HG03571 (cell line): ENCODE data around the gene ANAPC15.
"Not testable (repeated sequence)": the region's sequence is repeated elsewhere in the genome, so short reads cannot be mapped to it uniquely, and the experiment has no call there.

Source experiments
- ATAC-seq: cut with Tn5 transposase; IDR thresholded peaks from one replicate; pipeline ENCODE4 v1.9.1; 2021; ENCODE audit not compliant: unreplicated experiment

ANAPC15 gene

DNA sequence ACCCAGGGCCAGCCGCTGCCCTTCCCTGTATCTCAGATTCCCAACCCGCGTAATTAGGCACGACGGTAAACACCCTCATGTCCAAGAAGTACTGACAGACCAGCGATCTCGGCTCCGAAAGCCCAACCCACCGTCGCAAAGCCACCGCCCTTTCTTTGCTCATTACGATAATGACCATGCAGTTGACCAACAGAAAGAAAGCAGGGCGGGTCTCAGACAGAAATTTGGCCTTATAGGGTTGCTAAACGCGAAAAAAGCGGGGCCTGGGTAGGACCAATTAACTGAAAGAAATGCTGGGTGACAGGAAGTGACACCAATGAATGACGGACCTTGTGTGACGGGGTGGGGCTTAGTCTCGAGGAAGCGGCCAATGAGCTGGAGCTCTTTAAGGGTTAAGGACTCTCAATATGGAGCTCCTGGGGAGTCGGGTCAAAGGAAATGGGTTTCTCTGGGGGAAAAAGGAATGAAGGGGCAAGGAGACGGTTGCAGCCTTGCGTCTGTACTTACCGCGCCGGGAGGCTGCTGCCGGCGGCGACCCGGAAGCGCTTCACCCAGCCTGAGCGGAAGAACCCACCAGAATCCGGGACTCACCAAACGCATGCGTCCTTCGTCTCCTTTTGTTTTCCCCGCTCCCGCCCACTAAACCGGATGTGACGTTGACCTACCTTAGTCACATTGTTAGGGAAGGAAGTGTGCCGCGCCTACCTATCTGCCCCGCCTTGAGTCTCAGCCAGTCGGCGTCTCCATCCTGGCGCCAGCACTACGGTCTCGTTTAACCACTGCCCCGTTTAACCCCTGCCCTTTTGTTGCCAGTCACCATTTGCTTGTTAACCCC is at the start of gene ANAPC15:
ANAPC15 (minus strand) TSS at position 553 of the 835 bp plus-strand sequence. CDS start 1,419 bp downstream, outside the sequence.
- ATAC-seq, result peak; percentile 79

- no peak for ATAC-seq
Measured at GRCh38 chr11:72160319-72160718, 47.8 kb upstream of the ANAPC15 start.

- ATAC-seq, result no peak
Measured at GRCh38 chr11:72157131-72157530, 44.6 kb upstream of the ANAPC15 start.

DNA sequence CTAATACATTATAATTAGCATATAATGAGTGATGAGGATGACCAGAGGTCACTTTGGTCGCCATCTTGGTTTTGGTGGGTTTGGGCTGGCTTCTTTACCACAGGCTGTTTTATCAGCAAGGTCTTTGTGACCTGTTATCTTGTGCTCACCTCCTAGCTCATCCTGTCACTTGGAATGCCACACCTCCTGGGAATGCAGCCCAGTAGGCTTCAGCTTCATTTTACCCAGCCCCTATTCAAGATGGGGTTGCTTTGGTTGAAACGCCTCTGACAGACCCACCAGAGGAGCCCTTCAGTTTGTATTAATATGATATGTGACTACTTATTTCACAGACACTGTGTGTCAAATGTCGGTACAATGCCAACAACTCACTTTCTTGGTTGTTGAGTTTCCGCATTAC is 43.3 kb upstream of the ANAPC15 start:
- ATAC-seq, result no peak

GRCh38 chr11:72154816-72155215 is 42.3 kb upstream of the ANAPC15 start:
- no peak for ATAC-seq

GRCh38 chr11:72153874-72154273 is 41.4 kb upstream of the ANAPC15 start:
- not testable (repeated sequence) for ATAC-seq

- ATAC-seq, result no peak
Measured at GRCh38 chr11:72150882-72151281, 38.4 kb upstream of the ANAPC15 start.

DNA sequence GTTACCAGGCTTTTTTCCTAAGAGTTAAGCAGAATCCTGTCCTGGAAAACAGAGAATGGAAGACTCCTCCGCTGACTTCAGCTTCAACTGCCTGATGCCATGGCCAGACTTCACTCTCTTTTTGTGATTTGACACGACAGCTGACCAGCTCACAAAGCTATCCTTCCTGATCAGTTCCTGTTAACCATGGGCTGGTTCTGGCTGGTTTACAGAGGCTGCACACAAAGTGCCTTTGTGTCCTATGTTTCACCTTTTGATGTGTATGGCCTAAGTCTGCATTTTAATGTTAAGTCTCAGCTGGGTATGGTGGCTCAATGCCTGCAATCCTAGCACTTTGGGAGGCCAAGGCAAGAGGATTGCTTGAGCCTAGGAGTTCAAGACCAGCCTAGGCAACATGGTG is 34.1 kb upstream of the ANAPC15 start:
- ATAC-seq, result no peak

DNA sequence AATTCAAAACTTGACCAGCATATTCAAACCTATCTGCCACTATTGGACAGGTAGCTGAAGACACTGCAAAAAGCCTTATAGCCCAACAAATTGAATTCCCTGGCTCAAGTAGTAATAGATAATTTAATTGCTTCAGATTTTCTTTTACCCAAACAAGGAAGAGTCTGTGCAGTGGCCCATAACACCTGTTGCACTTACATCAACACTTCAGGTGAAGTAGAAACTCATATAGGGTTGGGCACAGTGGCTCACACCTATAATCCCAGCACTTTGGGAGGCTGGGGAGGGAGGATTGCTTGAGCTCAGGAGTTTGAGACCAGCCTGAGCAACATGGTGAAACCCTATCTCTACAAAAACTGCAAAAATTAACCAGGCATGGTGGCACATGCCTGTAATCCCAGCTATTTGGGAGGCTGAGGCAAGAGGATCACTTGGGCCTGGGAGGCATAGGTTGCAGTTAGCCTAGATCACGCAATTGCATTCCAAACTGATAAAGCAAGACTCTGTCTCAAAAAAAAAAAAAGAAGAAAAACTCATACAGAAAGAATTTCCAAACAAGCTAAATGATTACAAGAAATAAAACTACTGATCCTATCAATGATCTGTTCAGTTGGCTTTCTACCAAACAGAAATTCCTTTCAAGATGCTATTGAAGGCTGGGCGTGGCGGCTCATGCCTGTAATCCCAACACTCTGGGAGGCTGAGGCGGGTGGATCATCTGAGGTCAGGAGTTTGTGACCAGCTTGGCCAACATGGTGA is 32.5 kb upstream of the ANAPC15 start:
- no peak for ATAC-seq

- not testable (repeated sequence) for ATAC-seq
Measured at GRCh38 chr11:72142543-72142942, 30.0 kb upstream of the ANAPC15 start.

- not testable (repeated sequence) for ATAC-seq
Measured at GRCh38 chr11:72142086-72142485, 29.6 kb upstream of the ANAPC15 start.

GRCh38 chr11:72141066-72141465 is 28.6 kb upstream of the ANAPC15 start:
- no peak for ATAC-seq

DNA sequence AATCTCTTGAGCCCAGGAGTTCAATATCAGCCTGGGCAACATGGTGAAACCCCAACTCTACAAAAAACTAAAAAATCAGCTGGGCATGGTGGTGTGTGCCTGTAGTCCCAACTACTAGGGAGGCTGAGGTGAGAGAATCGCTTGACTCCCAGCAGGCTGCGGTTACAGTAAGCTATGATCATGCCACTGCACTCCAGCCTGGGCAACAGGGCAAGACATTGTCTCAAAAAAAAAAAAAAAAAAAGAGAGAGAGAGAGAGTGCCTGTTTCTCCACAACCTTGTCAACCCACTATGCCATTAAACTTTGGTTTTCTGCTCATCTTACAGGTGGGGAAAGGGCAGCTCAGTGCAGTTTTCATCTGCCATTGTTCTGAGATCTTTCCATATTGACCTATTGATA is 28.2 kb upstream of the ANAPC15 start:
- no peak for ATAC-seq

DNA sequence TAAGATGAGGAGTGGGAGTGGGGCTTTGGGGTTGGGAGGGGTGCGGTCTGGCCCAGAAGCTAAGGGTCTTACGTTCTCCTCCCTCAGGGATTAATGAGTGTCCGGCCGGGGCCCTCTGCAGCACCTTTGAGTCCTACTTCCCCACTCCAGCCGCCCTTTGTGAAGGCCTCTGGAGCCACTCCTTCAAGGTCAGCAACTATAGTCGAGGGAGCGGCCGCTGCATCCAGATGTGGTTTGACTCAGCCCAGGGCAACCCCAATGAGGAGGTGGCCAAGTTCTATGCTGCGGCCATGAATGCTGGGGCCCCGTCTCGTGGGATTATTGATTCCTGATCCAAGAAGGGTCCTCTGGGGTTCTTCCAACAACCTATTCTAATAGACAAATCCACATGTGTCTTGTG is 27.0 kb upstream of the ANAPC15 start:
- ATAC-seq, result no peak

DNA sequence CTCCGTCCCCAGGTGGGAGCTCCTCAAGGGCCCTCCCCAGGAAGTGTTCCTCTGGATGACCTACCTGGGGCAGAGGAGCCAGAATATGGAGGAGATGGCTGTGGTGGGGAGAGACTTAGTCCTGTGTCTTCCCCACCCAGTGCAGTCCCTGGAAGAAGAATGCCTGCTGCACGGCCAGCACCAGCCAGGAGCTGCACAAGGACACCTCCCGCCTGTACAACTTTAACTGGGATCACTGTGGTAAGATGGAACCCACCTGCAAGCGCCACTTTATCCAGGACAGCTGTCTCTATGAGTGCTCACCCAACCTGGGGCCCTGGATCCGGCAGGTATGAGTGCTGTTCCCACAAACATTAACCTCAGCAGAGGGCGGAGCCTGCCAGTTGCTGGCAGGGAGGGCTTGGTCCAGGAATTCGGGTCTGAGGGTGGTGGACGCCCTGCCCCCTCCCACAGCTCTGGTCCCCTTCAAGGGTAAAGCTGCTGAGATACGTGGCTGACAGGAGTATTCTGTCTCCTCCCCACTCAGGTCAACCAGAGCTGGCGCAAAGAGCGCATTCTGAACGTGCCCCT is 26.4 kb upstream of the ANAPC15 start:
- no peak for ATAC-seq

DNA sequence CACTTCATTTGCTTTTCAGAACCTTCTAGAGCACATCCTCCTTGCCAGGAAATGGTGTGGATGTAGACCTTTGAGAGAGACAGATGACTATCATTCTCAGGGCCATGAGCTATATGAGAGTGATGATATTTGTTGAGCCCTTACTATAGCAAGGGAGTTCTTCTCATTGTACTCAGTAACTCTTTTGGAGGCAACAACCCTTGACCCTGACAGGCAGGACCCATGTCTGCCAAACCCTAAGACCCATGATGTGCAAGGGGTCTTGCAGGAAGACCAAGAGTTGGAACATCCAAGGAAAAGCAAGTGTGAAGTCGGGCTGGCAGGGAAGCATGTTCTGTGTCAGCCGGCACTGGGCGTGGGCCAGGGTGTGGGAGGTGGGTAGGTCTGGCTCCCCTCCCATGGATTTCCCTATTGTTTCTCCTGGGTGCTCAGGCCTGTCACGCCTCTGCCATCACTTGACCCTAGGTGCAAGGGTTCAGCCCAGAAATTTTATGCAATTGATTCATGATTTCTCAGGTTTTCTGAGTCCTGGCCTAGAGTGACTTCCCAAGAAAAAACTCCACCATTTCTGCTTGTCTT is 24.3 kb upstream of the ANAPC15 start:
- no peak for ATAC-seq

DNA sequence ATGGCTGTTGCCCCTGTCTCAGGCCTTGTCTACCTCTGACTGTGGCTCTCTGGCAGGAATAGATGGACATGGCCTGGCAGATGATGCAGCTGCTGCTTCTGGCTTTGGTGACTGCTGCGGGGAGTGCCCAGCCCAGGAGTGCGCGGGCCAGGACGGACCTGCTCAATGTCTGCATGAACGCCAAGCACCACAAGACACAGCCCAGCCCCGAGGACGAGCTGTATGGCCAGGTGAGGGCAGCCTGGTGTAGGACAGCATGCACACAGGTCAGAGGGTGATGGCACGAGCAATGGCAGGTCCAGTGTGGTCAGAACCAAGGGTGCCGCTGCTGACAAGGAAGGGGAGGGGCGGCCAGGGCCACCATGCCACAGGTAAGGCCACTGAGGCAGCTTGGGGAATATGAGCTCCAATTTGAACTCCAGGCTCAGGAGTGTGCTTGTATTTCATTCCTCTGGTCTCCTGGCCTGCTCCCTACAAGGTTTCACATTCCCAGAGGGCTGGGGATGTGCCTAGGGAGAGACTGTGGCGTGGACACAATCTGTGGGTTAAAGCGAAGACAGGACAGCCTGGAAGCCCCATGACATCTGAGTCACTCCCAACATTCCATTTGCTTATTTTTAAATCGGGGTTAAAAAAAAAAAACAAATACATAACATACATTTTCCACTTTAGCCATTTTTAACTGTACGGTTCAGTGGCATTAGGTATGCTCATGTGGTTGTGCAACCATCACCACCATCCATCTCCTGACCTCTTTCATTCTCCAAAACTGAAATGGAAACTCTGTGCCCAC is 23.6 kb upstream of the ANAPC15 start:
- ATAC-seq, result no peak

GRCh38 chr11:72135473-72135872 is 23.0 kb upstream of the ANAPC15 start, which contains the start of gene FOLR3:
Gene FOLR3, plus strand, starts transcription at chr11:72135725. Its CDS starts 228 bp downstream, at chr11:72135953.
- not testable (repeated sequence) for ATAC-seq

GRCh38 chr11:72132646-72133045 is 20.2 kb upstream of the ANAPC15 start:
- no peak for ATAC-seq

- no peak for ATAC-seq
Measured at GRCh38 chr11:72129381-72129780, 16.9 kb upstream of the ANAPC15 start.

- ATAC-seq, result no peak
Measured at GRCh38 chr11:72127923-72128322, 15.4 kb upstream of the ANAPC15 start.
